Hematopoietic multipotent progenitor cell treated with erythropoietin and hydrocortisone succinate and interleukin-3 and kit ligand, for 15 days (in vitro differentiated cells): Measurements from ENCODE around the gene NLRP1.

Experiments used
- DNase-seq: peaks from one replicate; pipeline ENCODE4 v3.0.0-alpha.2; 2015; ENCODE audit warnings: low spot score

NLRP1 gene

DNA sequence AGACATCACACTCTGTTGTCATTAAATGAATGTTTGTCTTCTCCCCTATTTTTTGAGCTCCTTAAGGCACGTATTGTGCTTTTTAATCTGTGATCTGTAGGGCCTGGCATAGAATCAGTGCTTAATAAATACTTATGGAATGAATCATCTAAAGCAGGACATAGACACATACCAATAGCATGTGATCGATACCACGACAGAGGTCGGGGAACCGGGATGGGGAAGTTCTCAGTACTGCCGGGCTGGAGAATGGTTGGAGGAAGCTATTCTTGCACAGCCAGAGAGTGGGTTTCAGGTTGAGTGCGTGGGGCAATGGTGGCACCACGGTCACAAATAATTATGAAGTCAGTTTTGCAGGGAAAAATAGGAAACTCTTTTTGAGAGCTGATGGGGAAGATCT, 26.8 kb downstream of the NLRP1 start:
- DNase-seq: no peak

DNA sequence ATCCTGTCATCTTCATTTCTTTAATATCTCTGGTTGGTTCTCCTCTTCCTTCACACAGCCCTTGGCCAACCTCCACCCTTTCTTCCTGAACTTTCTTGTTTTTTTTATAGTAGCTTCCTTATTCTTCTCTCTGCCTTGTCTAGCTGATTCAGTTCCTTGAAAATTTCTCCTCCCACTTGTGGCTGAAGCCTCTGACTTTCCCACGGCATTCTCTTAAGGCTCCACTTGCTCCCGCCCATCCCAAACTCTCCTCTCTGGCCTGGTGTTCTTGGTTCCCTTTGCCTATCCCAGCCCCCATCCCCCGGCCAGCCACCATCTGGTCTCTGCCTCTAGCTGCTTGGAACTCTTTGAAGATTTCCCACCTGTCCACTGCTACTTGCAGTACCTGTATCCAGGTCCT, 29.1 kb downstream of the NLRP1 start:
- DNase-seq: no peak

DNA sequence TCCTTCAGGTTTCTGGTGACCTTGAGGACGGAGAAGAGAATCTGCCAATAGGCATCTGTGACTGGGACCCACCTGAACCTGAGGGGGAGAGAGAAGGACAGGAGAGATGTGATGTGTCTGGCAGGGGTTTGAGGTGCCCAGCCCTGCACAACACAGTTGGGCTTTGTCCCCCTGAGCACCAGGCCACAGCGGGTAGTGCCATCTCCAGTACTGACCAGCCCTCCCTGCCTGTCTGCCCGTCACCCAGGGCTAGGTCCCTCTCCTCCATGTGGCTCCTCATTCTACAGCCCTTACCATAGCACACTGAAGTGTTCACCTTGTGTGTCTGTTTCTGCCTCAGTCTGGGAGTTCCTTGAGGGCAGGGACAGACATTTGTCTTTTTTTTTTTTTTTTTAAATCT, 30.8 kb downstream of the NLRP1 start:
- no peak for DNase-seq

DNA sequence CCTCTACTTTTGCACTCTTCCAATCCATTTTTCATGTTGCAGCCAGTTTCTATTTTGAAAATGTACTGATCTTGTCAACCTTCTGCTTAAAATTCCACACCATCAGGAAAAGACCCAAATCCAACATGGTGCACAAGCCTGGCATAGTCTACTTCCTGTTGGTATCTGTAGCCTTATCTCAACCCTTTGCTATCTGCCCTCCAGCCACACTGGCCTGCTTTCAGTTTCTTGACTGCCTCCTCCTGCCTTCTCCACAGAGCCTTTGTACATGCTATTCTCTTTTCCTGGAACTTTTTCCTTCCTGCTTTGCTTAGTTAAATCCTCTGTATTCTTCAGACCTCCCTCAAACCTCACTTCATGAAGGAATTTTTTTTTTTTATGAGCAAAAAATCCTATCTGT, 31.5 kb downstream of the NLRP1 start:
- DNase-seq: no peak

DNA sequence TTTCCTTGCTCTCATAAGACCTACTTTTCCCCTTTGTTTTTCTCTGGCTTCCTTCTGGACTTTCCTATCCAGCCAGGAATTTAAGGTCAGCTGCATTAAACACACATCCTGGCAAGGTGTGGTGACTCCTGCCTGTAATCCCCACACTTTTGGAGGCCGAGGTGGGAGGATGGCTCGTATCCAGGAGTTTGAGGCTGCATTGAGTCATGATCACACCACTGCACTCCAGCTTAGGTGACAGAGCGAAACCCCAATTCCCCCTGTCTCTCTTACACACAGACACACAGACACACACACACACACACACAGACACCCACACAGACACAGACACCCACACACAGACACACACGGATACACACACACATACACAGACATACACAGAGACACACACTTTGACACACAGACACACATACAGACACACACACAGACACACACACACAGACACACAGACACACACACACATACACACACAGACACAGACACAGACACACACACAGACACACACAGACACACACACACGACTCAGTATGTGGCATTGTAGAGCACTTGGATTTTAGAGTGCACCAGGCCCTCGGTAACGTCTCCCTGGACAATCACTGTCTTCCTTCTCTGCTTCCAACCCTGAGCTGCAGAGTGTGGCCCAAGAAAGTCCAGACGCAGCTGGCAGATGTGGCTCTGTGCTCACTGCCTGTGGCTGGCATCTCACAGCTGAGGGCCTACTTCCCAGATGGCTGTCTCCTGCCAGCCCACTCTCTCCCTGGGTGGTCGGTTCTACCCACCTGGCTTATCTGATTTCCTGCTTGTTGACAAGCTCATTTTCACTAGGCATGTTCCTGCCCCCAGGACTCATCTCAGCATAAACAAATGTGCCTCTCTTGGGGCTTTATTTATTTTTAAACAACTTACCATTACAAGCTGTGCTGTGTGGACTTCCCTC, 39.0 kb downstream of the NLRP1 start:
- no peak for DNase-seq

DNA sequence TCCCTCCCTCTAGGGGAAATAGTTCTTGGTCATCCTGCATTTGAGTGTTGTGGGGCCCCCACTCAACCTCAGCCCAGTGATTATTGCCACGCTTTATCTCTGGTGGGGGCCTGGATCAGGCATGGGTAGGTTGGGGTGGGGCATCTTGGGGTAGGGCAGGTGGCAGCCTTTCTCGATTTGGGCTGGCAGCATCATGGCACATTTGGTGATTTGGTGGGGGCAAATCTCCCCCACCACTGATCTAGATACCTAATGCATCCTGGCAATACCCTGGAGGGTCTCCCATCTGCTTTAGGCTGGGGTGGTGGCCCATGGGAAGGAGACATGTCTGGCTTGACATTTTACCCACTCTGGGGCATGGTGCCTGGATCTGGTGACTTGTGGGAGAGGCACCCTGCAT, 40.2 kb downstream of the NLRP1 start:
- DNase-seq: no peak

DNA sequence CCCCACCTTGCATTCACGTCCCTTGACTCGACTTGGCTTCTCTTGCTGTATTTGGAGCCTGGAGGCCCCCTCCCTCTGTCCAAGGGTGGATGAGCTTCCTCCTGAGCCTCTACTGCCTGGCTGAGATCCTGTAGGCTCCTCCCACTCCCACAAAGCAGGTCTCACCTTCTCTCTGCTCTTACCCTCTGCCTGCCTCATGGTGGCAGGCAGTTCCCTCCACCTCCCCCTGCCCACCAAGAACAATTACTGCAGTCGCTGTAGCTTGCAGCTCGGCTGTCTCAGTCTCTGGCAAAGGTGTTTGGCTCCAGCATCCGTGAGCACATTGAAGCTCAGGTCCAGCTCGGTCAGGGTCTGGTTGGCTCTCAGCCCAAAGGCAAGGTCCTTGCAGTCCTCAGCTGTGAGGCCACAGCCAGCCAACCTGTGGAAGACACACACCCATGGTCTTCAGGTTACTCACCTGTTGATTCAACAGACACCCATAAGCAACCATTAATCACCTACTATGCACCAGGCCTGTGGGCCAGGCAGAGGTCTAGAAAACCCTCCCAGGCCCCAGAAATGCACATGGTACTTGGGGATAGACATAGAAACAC, 42.6 kb downstream of the NLRP1 start:
- no peak for DNase-seq

DNA sequence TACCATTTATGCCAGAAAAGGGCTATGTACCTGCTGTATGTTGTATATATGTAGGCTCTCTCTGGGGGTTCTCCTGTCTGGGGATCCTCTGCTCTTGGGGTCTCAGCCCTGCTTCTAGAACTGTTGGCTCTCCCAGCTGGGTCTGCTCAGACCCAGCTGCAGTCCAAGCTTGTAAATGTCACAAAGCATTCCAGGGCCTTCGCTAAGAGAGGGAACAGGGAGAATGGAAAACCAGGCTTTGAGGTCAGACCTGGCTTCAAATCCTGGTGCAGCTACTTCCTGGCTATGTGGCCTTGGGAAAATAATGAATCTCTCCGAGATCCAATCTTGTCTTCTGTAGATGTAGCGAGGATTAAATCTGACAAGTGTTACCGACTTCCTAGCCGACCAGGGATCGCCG, 44.0 kb downstream of the NLRP1 start:
- no peak for DNase-seq

DNA sequence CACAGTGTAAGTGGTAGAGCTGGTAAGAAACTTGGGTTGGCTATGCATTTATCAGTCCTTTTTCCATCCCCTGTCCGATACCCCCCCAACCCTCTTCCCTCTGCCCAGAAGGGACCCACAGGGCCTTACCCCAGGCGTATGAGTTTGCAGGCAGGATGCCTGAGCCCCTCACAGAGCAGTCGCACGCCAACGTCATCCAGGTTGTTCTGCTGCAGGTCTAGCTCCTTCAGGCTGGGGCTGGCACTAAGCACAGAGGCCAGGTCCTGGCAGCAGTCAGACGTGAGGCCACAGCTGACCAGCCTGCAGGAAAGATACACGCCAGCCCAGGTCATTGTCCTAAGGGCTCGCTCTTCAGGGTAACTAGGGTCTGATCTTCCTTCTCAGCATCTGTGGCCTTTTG, 45.0 kb downstream of the NLRP1 start:
- DNase-seq: no peak

DNA sequence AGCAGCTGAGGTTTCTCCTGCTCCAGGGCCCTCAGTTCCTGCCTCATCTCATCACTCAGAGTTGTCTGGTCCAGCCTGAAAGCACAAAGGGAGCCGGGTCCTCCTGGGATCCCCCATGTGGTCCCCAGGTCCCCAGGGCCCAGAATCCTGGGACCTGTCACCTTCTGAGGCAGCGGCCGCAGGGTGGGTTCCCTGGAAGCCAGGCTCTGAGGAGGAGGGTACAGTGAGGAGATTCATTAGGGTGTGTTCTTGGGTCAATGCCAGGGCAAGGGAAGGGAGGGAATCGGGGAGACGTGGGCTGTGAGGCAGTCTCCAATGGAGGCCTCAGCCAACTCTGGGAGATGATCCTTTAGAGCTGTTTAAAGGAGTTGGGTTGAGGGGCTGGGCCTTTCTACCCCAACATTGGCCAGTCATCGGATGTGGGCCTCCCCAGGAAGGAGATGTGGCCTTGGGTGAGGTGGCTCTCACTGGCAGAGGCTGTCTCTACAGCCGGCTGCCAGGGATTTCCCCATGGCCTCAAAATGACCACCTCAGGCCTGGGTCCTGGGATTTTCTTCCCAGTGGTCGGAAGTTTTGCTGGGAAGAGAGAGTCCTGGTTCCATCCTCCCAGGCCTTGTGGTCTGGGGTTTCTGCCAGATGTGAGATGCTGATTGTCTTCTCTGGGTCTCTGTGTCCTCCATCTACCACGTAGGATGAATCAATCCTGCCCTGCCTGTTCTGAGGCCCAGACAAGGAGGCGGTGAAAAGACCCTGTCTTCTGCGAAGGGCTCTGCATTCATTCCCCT, 47.3 kb downstream of the NLRP1 start:
- no peak for DNase-seq

DNA sequence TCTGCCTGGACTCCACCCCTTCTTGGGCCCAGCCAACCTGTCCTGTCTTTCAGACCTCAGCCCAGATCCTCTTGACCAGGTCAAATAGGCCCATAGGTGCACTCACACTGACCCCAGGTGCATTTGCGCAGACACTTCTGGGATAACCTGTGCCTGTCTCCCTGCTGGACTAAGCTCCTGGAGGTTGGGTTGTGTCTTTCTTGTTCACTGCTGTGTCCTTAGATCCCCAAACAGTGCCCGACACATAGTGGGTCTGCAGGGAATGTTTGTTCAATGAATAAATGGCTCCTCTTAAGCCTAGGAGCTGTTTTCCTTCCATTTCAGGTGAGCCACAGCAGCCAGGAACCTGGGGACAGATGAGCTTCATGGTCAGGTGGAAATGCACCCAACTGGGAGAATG, 48.9 kb downstream of the NLRP1 start:
- DNase-seq: no peak

DNA sequence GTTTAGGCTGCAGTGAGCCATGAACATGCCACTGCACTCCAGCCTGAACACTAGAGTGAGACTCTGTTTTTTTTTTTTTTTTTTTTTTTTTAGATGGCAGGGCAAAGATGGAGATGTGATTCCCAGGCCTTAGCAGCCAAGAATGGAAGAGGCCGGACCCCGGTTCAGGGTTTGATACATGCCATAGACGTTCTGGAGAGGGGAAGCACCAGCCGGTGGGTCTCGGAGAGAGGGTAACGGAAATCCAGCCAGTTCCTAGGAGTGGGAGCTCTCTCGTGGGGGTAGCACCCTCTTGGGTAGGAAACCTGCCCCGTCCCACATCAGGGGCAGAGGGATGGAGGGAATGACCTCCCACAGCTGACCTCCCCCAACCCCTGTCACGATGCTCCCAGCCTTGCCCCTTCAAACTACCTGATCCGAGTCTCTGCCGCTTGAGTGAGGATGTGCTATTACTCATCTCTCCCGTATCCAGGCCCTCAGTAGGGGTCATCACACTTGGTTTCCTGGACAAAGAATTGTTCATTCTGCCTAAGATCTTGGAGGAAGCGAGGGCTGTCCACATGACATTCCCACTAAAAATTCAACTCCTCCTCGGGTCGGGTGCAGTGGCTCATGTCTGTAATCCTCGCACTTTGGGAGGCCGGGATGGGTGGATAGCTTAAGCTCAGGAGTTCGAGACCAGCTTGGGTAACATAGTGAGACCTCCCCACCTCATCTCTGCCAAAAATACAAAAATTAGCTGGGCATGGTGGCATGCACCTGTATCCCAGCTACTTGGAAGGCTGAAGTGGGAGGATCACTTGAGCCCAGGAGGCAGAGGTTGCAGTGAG, 50.6 kb downstream of the NLRP1 start:
- DNase-seq: no peak

DNA sequence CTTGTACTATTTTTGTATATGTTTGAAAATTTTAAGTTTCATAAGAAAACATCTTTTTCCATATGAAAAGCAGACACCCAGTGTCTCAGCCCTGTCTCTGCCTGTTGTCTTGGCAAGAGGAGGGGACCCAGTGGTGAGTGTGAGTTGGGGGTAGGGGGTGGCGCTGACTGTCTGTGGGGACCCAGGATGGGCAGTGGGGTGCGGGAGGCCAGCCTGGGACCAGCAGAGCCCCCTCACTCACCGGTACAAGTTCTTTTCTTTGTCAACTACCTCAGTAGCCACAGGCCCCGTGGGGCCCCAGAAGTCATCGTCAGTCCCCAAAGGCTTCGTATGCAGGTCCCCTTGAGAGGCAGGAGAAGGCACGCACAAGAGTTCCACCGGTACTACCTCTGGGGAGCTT, 51.7 kb downstream of the NLRP1 start:
- no peak for DNase-seq

DNA sequence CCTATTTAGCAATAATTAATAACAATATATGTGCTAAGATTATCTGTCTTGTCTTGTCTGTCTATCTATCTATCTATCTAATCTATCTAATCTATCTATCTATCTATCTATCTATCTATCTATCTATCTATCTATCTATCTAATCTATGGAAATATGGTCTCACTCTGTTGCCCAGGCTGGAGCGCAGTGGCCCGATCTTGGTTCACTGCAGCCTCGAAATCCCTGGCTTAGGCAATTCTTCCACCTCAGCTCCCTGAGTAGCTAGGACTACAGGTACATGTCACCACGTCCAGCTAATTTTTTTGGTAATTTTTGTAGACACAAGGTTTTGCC, 53.3 kb downstream of the NLRP1 start:
- DNase-seq: no peak

DNA sequence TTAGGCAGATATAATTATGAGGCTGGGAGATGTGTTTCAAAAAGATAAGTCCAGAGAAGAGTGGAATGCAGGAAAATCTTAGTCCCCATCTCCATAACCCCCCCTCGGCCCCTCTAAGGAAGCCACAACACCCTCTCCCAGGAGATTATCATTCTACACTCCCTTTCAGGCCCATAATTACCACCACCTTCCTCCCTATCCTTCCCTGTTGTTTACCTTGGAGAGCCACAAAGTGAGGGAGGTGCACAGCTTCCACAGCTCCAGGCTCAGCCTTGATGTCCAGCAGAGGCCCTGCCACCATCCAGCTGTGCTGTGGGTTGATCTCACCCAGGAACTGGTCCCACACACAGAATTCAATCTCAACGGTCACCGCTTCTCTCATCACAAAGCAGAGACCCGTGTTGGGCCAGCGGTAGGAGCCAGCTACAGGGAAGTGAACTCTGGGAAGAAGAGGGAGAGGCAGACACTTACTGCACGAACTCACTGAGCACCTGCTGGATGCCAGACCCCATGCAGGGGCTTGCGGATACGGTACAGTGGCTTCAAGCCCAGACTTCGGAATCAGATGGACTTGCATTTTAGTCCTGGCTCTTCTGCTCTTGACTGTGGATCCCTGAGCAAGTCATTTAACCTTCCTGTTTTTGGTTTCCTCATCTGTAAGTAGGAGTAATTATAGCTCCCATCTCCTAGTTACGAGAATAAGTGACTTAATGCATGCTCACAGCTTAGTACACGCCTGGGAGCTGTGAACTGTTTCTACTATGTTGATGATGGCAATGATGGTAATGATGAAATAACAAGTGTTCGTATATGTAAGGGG, 53.8 kb downstream of the NLRP1 start:
- DNase-seq: no peak

DNA sequence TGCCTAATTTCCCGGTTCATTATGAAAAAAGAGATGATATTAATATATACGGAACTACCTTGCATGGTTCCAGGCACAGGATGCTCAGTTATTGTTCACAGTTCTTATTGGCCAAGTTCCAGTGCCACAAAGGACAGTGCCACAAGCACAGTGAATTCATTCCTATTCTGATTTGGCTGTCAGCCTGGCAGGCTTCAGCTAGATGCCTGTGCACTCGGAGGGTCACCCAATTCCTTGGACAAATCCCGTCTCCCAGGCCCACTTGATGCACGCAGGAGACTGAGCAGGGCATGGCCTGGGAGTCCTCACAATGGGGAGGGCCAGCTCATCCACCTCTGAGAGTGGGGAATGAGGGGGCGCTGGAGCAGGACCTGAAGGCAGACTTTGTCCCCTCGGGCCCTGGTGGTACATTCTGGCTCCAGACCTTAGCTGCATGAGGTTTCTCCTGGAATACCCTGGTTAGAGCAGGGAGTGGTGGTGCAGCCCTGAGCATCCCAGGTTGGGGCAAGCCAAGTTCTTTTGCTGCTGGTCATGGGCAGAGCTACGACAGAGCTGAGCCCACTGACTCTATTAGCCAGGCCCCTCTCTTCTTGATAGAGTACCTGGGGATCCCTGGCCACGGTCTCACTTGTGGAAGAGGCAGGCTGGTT, 56.6 kb downstream of the NLRP1 start:
- DNase-seq: no peak

DNA sequence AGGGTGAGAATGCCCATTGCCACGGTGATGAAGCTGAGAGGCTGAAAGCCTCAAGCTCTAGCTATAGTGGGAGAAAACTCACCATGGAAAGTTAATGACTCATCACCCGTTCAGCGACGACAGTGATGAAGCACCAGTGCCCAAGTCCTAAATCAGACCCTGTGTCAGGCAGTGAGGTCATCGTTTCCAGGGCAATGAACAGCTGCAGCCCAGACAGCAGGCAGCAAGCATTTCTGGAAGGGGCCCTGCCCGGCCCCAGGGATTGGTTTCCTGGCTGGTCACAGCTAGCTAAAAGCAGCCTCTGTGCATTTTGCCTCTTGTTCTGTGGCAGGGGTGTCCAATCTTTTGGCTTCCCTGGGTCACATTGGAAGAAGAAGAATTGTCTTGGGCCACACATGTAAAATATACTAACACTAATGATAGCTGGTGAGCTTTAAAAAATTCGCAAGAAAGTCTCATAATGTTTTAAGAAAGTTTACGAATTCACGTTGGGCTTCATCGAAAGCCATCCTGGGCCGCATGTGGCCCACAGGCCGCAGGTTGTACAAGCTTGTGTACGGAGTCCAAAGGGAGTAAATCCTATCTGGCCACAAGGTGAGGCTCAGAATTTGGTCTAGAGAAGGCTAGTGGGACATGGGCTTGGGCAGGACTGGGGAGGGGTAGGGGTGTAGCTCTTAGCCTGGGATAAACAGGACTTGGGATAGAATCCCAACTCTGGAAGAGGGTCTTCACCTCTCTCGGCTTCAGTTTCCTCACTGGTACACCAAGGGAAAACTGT, 57.3 kb downstream of the NLRP1 start:
- DNase-seq: no peak

DNA sequence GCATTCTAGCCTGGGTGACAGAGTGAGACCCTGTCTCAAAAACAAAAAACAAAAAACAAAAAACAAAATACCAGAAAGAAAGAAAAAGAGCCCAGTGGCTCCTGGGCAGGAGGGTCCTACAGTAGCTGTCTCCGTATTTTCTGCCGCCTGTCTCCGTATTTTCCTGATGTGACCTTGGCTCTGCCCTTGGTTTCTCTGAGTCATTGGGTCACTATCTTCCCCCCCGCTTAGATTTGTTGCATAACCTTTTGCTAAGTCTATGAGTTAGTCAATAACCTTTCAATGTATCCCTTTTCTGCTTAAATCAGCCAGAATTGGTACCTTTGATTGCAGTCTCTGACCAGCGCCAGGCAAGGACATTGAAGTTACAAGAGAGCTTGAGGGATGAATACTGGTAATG, 61.1 kb downstream of the NLRP1 start:
- DNase-seq: no peak

DNA sequence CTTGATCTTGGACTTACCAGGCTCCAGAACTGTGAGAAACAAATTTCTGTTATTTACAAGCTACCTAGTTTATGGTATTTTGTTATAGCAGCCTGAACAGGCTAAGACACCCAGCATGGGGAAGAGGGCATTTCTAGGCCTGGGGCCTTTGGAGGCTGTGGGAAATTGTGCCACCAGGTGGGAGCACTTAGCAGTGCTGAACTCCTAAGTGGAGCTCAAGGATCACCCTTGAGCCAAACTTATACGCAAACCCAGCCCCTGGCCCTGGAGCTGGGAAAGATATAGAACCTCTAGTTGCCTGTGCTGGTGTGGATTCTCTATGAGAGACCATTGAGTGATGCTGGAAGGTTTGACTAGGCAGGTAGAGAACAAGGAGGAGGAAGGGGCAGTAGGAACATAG, 61.8 kb downstream of the NLRP1 start:
- DNase-seq: no peak
